Measurements from ENCODE around the gene NOS1AP. TPM values are rescaled to one million over a fixed set of nuclear protein-coding genes. Genes with fewer than 3 reads are reported as not detected.

NOS1AP gene
- polyA plus RNA-seq, 6 donors from 2014 or later: not detected

- no peaks in the 10 kb centered on the region for H3K4me1 Mint-ChIP-seq
- ATAC-seq (ENCODE audit: low read depth in 2 of 2) (no peak), DNase-seq (no peak)
- no peak overlapping the region for H3K27ac Mint-ChIP-seq
- peaks cover 0 to 6% (median 0%) of the 10 kb centered on the region in 7 donors for H3K9me3 Mint-ChIP-seq
- H3K27me3 Mint-ChIP-seq: peaks cover 28 to 49% (median 46%) of the 10 kb centered on the region in 3 donors
- no peak overlapping the region for H3K4me3 Mint-ChIP-seq
- H3K36me3 Mint-ChIP-seq: no peaks in the 10 kb centered on the region
Measured at GRCh38 chr1:162137179-162137960, 67.9 kb downstream of the NOS1AP start.

GRCh38 chr1:162138112-162138511 lies 68.6 kb downstream of the NOS1AP start:
- H3K9me3 Mint-ChIP-seq: peaks cover 0 to 6% (median 0%) of the 10 kb centered on the region in 7 donors
- no peak for DNase-seq
- H3K4me1 Mint-ChIP-seq: no peaks in the 10 kb centered on the region
- no peak overlapping the region for H3K4me3 Mint-ChIP-seq
- H3K36me3 Mint-ChIP-seq: no peaks in the 10 kb centered on the region
- ATAC-seq (ENCODE audit: low read depth in 2 of 2): no peak
- peak overlapping the region in 1 of 6 donors; percentile 45 for H3K27ac Mint-ChIP-seq
- peaks cover 29 to 49% (median 44%) of the 10 kb centered on the region in 3 donors for H3K27me3 Mint-ChIP-seq

GRCh38 chr1:162138599-162139181 lies 69.2 kb downstream of the NOS1AP start:
- DNase-seq (no peak), ATAC-seq (ENCODE audit: low read depth in 2 of 2) (no peak)
- Mint-ChIP-seq H3K4me1 (no peaks in the 10 kb centered on the region), H3K27ac (no peak overlapping the region), H3K4me3 (no peak overlapping the region), H3K36me3 (no peaks in the 10 kb centered on the region), H3K9me3 (peaks cover 0 to 6% (median 0%) of the 10 kb centered on the region in 7 donors), H3K27me3 (peaks cover 29 to 53% (median 47%) of the 10 kb centered on the region in 3 donors)

- no peak for ATAC-seq (ENCODE audit: low read depth in 2 of 2)
- DNase-seq: no peak
- H3K27me3 Mint-ChIP-seq: peaks cover 29 to 52% (median 47%) of the 10 kb centered on the region in 3 donors
- H3K27ac Mint-ChIP-seq: no peak overlapping the region
- H3K4me1 Mint-ChIP-seq: no peaks in the 10 kb centered on the region
- peaks cover 0 to 6% (median 0%) of the 10 kb centered on the region in 7 donors for H3K9me3 Mint-ChIP-seq
- H3K36me3 Mint-ChIP-seq: no peaks in the 10 kb centered on the region
- H3K4me3 Mint-ChIP-seq: no peak overlapping the region
Measured at GRCh38 chr1:162139211-162139610, 69.7 kb downstream of the NOS1AP start.

GRCh38 chr1:162141281-162142054 lies 72.0 kb downstream of the NOS1AP start:
- no peaks in the 10 kb centered on the region for H3K4me1 Mint-ChIP-seq
- ATAC-seq (ENCODE audit: low read depth in 2 of 2): no peak
- no peaks in the 10 kb centered on the region for H3K36me3 Mint-ChIP-seq
- peaks cover 0 to 6% (median 0%) of the 10 kb centered on the region in 7 donors for H3K9me3 Mint-ChIP-seq
- H3K27ac Mint-ChIP-seq: no peak overlapping the region
- H3K27me3 Mint-ChIP-seq: peaks cover 22 to 37% (median 36%) of the 10 kb centered on the region in 3 donors
- no peak for DNase-seq
- no peak overlapping the region for H3K4me3 Mint-ChIP-seq

GRCh38 chr1:162142968-162143367 lies 73.5 kb downstream of the NOS1AP start:
- H3K4me1 Mint-ChIP-seq: no peaks in the 10 kb centered on the region
- H3K27ac Mint-ChIP-seq: no peak overlapping the region
- H3K27me3 Mint-ChIP-seq: peaks cover 14 to 28% (median 25%) of the 10 kb centered on the region in 3 donors
- ATAC-seq (ENCODE audit: low read depth in 2 of 2) (no peak), DNase-seq (no peak)
- no peaks in the 10 kb centered on the region for H3K36me3 Mint-ChIP-seq
- peaks cover 0 to 6% (median 0%) of the 10 kb centered on the region in 7 donors for H3K9me3 Mint-ChIP-seq
- peak overlapping the region in 1 of 8 donors; percentile 32 for H3K4me3 Mint-ChIP-seq

GRCh38 chr1:162144268-162144667 lies 74.8 kb downstream of the NOS1AP start:
- peaks cover 0 to 9% (median 0%) of the 10 kb centered on the region in 7 donors for H3K9me3 Mint-ChIP-seq
- H3K27me3 Mint-ChIP-seq: peaks cover 12 to 33% (median 23%) of the 10 kb centered on the region in 3 donors
- H3K4me1 Mint-ChIP-seq: no peaks in the 10 kb centered on the region
- H3K4me3 Mint-ChIP-seq: no peak overlapping the region
- H3K27ac Mint-ChIP-seq: no peak overlapping the region
- no peaks in the 10 kb centered on the region for H3K36me3 Mint-ChIP-seq
- DNase-seq (no peak), ATAC-seq (ENCODE audit: low read depth in 2 of 2) (no peak)

- DNase-seq: no peak
- Mint-ChIP-seq H3K4me1 (no peaks in the 10 kb centered on the region), H3K9me3 (peaks cover 0 to 9% (median 0%) of the 10 kb centered on the region in 7 donors), H3K27me3 (peaks cover 10 to 33% (median 20%) of the 10 kb centered on the region in 3 donors), H3K36me3 (no peaks in the 10 kb centered on the region), H3K4me3 (no peak overlapping the region), H3K27ac (no peak overlapping the region)
- no peak for ATAC-seq (ENCODE audit: low read depth in 2 of 2)
Measured at GRCh38 chr1:162144853-162145252, 75.4 kb downstream of the NOS1AP start.

- H3K27me3 Mint-ChIP-seq: peaks cover 10 to 33% (median 20%) of the 10 kb centered on the region in 3 donors
- H3K27ac Mint-ChIP-seq: no peak overlapping the region
- peaks cover 0 to 11% (median 3%) of the 10 kb centered on the region in 7 donors for H3K9me3 Mint-ChIP-seq
- H3K4me1 Mint-ChIP-seq: no peaks in the 10 kb centered on the region
- DNase-seq: no peak
- ATAC-seq (ENCODE audit: low read depth in 2 of 2): no peak
- H3K36me3 Mint-ChIP-seq: no peaks in the 10 kb centered on the region
- H3K4me3 Mint-ChIP-seq: no peak overlapping the region
Measured at GRCh38 chr1:162145280-162145965, 75.9 kb downstream of the NOS1AP start.

GRCh38 chr1:162145966-162146696 lies 76.6 kb downstream of the NOS1AP start:
- Mint-ChIP-seq H3K9me3 (peaks cover 0 to 17% (median 5%) of the 10 kb centered on the region in 7 donors), H3K36me3 (no peaks in the 10 kb centered on the region), H3K4me3 (no peak overlapping the region), H3K4me1 (no peaks in the 10 kb centered on the region), H3K27me3 (peaks cover 16 to 38% (median 20%) of the 10 kb centered on the region in 3 donors), H3K27ac (no peak overlapping the region)
- DNase-seq (no peak), ATAC-seq (ENCODE audit: low read depth in 2 of 2) (no peak)

- Mint-ChIP-seq H3K4me3 (no peak overlapping the region), H3K27ac (no peak overlapping the region)
- ATAC-seq (ENCODE audit: low read depth in 2 of 2): no peak
Measured at GRCh38 chr1:162147760-162148159, 78.3 kb downstream of the NOS1AP start.

GRCh38 chr1:162150112-162150511 lies 80.6 kb downstream of the NOS1AP start:
- DNase-seq: no peak
- Mint-ChIP-seq H3K9me3 (peaks cover 0 to 11% (median 5%) of the 10 kb centered on the region in 7 donors), H3K27ac (no peak overlapping the region), H3K4me3 (no peak overlapping the region), H3K4me1 (peaks cover 0 to 7% (median 5%) of the 10 kb centered on the region in 3 donors), H3K27me3 (peaks cover 6 to 22% (median 6%) of the 10 kb centered on the region in 3 donors), H3K36me3 (no peaks in the 10 kb centered on the region)
- no peak for ATAC-seq (ENCODE audit: low read depth in 2 of 2)

More at GRCh38 chr1:162147760-162148159, 78.3 kb downstream of the NOS1AP start:
- no peaks in the 10 kb centered on the region for H3K36me3 Mint-ChIP-seq
- peaks cover 0 to 3% (median 0%) of the 10 kb centered on the region in 3 donors for H3K4me1 Mint-ChIP-seq
- H3K27me3 Mint-ChIP-seq: peaks cover 6 to 30% (median 12%) of the 10 kb centered on the region in 3 donors
- H3K9me3 Mint-ChIP-seq: peaks cover 0 to 11% (median 5%) of the 10 kb centered on the region in 7 donors
- no peak for DNase-seq
